Measurements from ENCODE around the gene AQP9.

DNA sequence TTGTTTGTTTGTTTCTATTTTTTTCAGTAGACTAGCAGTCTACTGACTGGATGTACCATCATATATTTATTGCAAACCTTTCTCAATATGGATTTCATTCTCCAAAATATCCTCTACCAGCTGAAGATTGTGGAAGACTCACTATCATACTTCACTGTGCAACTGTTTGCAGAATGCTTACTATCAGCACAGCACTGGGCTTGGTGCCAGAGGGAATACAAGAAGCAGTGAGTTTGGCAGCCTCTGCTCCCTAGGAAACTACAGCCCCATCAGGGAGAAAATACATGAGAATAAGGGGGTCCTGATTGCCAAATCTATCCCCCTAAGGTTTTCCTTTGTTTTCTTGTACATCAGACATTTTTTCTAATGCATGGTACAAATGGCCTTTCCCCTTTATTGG is 27.5 kb downstream of the AQP9 start:
- TF ChIP-seq, protein P1, sequence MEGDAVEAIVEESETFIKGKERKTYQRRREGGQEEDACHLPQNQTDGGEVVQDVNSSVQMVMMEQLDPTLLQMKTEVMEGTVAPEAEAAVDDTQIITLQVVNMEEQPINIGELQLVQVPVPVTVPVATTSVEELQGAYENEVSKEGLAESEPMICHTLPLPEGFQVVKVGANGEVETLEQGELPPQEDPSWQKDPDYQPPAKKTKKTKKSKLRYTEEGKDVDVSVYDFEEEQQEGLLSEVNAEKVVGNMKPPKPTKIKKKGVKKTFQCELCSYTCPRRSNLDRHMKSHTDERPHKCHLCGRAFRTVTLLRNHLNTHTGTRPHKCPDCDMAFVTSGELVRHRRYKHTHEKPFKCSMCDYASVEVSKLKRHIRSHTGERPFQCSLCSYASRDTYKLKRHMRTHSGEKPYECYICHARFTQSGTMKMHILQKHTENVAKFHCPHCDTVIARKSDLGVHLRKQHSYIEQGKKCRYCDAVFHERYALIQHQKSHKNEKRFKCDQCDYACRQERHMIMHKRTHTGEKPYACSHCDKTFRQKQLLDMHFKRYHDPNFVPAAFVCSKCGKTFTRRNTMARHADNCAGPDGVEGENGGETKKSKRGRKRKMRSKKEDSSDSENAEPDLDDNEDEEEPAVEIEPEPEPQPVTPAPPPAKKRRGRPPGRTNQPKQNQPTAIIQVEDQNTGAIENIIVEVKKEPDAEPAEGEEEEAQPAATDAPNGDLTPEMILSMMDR (IDR thresholded peaks at IDR 0.05): no peak
- no peak for TF ChIP-seq POLR2A (IDR thresholded peaks at IDR 0.05)
